HepG2 (cell line): ENCODE measurements around the gene CRY1. TPM values are rescaled to one million over a fixed set of nuclear protein-coding genes. Genes with fewer than 3 reads are reported as not detected.
A peak's percentile ranks its signal among the peaks of the same experiment; 100 is the strongest.

ENCODE experiments used
- ARID2 ChIP-seq: sonication (generic); formaldehyde crosslinking; IDR thresholded peaks from 2 replicates; pipeline ENCODE4 v1.8.1; 2022; ENCODE audit warnings: mild to moderate bottlenecking, missing genetic modification reagents, borderline replicate concordance
- ATF1 ChIP-seq: IDR thresholded peaks from 2 replicates; pipeline ENCODE4 v1.6.1; 2016; ENCODE audit warnings: mild to moderate bottlenecking, control low read depth
- GZF1 ChIP-seq: sonication (generic); formaldehyde crosslinking; IDR thresholded peaks from 2 replicates; pipeline ENCODE4 v1.5.1; 2020; ENCODE audit warnings: mild to moderate bottlenecking, missing genetic modification reagents
- HCFC1 ChIP-seq: fragments of 150-350 bp; IDR thresholded peaks from 2 replicates; pipeline ENCODE4 v1.6.1; 2014; ENCODE audit warnings: low read depth, low read length
- KMT2B ChIP-seq: IDR thresholded peaks from 2 replicates; pipeline ENCODE4 v1.6.1; 2016; ENCODE audit warnings: missing genetic modification reagents, missing compliant biosample characterization
- LRRFIP1 ChIP-seq: sonication (generic); formaldehyde crosslinking; conservative IDR thresholded peaks from 2 replicates; pipeline ENCODE4 v1.4.0; 2020; ENCODE audit warnings: missing genetic modification reagents
- MIXL1 ChIP-seq: IDR thresholded peaks from 2 replicates; pipeline ENCODE4 v1.6.1; 2016
- PRDM4 ChIP-seq: sonication (generic); formaldehyde crosslinking; IDR thresholded peaks from 2 replicates; pipeline ENCODE4 v1.9.0; 2021; ENCODE audit warnings: missing genetic modification reagents, borderline replicate concordance
- TRIM24 ChIP-seq: sonication (generic); formaldehyde crosslinking; IDR thresholded peaks from 2 replicates; pipeline ENCODE4 v1.8.0; 2022; ENCODE audit warnings: mild to moderate bottlenecking, missing genetic modification reagents
- ZBTB7B ChIP-seq: sonication (generic); formaldehyde crosslinking; IDR thresholded peaks from 2 replicates; pipeline ENCODE4 v1.4.0; 2020; ENCODE audit warnings: missing genetic modification reagents
- ZMAT5 ChIP-seq: sonication (generic); formaldehyde crosslinking; IDR thresholded peaks from 2 replicates; pipeline ENCODE4 v1.5.0; 2020; ENCODE audit warnings: mild to moderate bottlenecking, low read depth, missing genetic modification reagents, borderline replicate concordance
- ZNF24 ChIP-seq: fragments of 450-650 bp; IDR thresholded peaks from 2 replicates; pipeline ENCODE4 v1.6.1; 2017; ENCODE audit warnings: antibody characterized with exemption, mild to moderate bottlenecking
- ZNF317 ChIP-seq: sonication (generic); formaldehyde crosslinking; IDR thresholded peaks from 2 replicates; pipeline ENCODE4 v1.5.0; 2020; ENCODE audit warnings: mild to moderate bottlenecking, missing genetic modification reagents
- ZNF501 ChIP-seq: sonication (generic); formaldehyde crosslinking; IDR thresholded peaks from 2 replicates; pipeline ENCODE4 v1.5.1; 2020; ENCODE audit warnings: mild to moderate bottlenecking, moderate library complexity, missing genetic modification reagents
- ZNF556 ChIP-seq: sonication (generic); formaldehyde crosslinking; IDR thresholded peaks from 2 replicates; pipeline ENCODE4 v1.4.0; 2020; ENCODE audit warnings: mild to moderate bottlenecking, missing genetic modification reagents, borderline replicate concordance
- polyA plus RNA-seq, 8 experiments: library from polyadenylated mRNA; depleted of rRNA in 3 of 8; stranded (reverse) in 7 of 8; unstranded in 1 of 8; fragments of >200 nt; fragmentation: Illumina TruSeq in 4 of 8; extraction: Trizol in 4 of 8; gene quantifications; 2 replicates each; pipeline versions ENCODE4 v1.2.1 to v1.2.3, GENCODE V29; 2011 to 2016; ENCODE audit warnings: low read depth in 4 of 8, missing spikeins in 1 of 8, mixed read lengths in 1 of 8; ENCODE audit not compliant: insufficient read depth in 1 of 8
- total RNA-seq, 5 experiments: library from RNA; depleted of rRNA; stranded (reverse); fragments of >200 nt; fragmentation: Illumina TruSeq; extraction: Trizol; gene quantifications; 2 replicates each; pipeline ENCODE4 v1.2.3, GENCODE V29; 2016; ENCODE audit warnings: low read depth in 1 of 5
- TF ChIP-seq, protein P1 (sequence below): IDR thresholded peaks from 2 replicates; pipeline ENCODE4 v1.6.1; 2016
- TF ChIP-seq, protein P2 (sequence below): sonication (generic); formaldehyde crosslinking; conservative IDR thresholded peaks from 2 replicates; pipeline ENCODE4 v1.8.0; 2022; ENCODE audit warnings: mild to moderate bottlenecking, moderate library complexity, missing genetic modification reagents
- TF ChIP-seq, protein P3 (sequence below): IDR thresholded peaks from 2 replicates; pipeline ENCODE4 v1.6.1; 2016; ENCODE audit warnings: low read depth, control low read depth

Gene CRY1
- total and polyA plus RNA-seq, 2 of the 13 experiments (the other 11 are each of a cell fraction or from before 2014, with no cell fraction given), result 11.4 to 13.9 TPM

- TF ChIP-seq PRDM4 (CRISPR knock-in tag) (no peak), HCFC1 (peak; percentile 14; the same call in 1 of the 2 replicates), ZNF24 (no peak), ZBTB7B (no peak), ZNF317 (no peak), ARID2 (no peak; the same call in 1 of the 2 replicates), MIXL1 (CRISPR knock-in tag) (0 out of 2 replicates have a peak, but pooled peaks have one; percentile 22), KMT2B (CRISPR knock-in tag) (peak; percentile 73; the same call in 1 of the 2 replicates), ZNF556 (0 out of 2 replicates have a peak, but pooled peaks have one; percentile 3), LRRFIP1 (no peak), TRIM24 (CRISPR knock-in tag) (no peak), ATF1 (CRISPR knock-in tag) (no peak), ZMAT5 (CRISPR knock-in tag) (no peak), ZNF501 (CRISPR knock-in tag) (peak; percentile 91), GZF1 (CRISPR knock-in tag) (no peak)
- TF ChIP-seq, protein P1, sequence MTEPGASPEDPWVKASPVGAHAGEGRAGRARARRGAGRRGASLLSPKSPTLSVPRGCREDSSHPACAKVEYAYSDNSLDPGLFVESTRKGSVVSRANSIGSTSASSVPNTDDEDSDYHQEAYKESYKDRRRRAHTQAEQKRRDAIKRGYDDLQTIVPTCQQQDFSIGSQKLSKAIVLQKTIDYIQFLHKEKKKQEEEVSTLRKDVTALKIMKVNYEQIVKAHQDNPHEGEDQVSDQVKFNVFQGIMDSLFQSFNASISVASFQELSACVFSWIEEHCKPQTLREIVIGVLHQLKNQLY (CRISPR knock-in tag), result peak; percentile 52; the same call in 1 of the 2 replicates
- TF ChIP-seq, protein P2, sequence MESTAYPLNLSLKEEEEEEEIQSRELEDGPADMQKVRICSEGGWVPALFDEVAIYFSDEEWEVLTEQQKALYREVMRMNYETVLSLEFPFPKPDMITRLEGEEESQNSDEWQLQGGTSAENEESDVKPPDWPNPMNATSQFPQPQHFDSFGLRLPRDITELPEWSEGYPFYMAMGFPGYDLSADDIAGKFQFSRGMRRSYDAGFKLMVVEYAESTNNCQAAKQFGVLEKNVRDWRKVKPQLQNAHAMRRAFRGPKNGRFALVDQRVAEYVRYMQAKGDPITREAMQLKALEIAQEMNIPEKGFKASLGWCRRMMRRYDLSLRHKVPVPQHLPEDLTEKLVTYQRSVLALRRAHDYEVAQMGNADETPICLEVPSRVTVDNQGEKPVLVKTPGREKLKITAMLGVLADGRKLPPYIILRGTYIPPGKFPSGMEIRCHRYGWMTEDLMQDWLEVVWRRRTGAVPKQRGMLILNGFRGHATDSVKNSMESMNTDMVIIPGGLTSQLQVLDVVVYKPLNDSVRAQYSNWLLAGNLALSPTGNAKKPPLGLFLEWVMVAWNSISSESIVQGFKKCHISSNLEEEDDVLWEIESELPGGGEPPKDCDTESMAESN, result peak; percentile 61; the same call in 1 of the 2 replicates
- TF ChIP-seq, protein P3, sequence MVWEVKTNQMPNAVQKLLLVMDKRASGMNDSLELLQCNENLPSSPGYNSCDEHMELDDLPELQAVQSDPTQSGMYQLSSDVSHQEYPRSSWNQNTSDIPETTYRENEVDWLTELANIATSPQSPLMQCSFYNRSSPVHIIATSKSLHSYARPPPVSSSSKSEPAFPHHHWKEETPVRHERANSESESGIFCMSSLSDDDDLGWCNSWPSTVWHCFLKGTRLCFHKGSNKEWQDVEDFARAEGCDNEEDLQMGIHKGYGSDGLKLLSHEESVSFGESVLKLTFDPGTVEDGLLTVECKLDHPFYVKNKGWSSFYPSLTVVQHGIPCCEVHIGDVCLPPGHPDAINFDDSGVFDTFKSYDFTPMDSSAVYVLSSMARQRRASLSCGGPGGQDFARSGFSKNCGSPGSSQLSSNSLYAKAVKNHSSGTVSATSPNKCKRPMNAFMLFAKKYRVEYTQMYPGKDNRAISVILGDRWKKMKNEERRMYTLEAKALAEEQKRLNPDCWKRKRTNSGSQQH, result no peak
Observed at GRCh38 chr12:107093417-107094182, at the start of gene CRY1 (continued).
